HFFc6 (cell line): Measurements from ENCODE around the gene SAE1. TPM values are rescaled to one million over a fixed set of nuclear protein-coding genes. Genes with fewer than 3 reads are reported as not detected.
A peak's percentile ranks its signal among the peaks of the same experiment; 100 is the strongest.

ENCODE experiments used
- DNase-seq: peaks from one replicate; pipeline ENCODE4 v3.0.0-alpha.2; 2018
- H3K27ac Mint-ChIP-seq: 2 replicates; pipeline ENCODE4 v1.8.0; 2020; ENCODE audit warnings: mild to moderate bottlenecking, mixed read lengths
- H3K27me3 Mint-ChIP-seq: 2 replicates; pipeline ENCODE4 v1.8.0; 2021; ENCODE audit warnings: mild to moderate bottlenecking, moderate library complexity, mixed read lengths; ENCODE audit not compliant: insufficient read depth
- H3K36me3 Mint-ChIP-seq: 2 replicates; pipeline ENCODE4 v1.8.0; 2021; ENCODE audit warnings: low read depth, mixed read lengths
- H3K4me1 Mint-ChIP-seq: 2 replicates; pipeline ENCODE4 v1.8.0; 2020; ENCODE audit warnings: low read depth, mixed read lengths
- H3K4me3 Mint-ChIP-seq: 2 replicates; pipeline ENCODE4 v1.8.0; 2020; ENCODE audit warnings: mild to moderate bottlenecking, moderate library complexity, mixed read lengths
- H3K9me3 Mint-ChIP-seq: 2 replicates; pipeline ENCODE4 v1.8.0; 2020; ENCODE audit warnings: mild to moderate bottlenecking, mixed read lengths
- CTCF ChIP-seq: fragments of 200-600 bp; sonication (generic); IDR thresholded peaks from 2 replicates; pipeline ENCODE4 v1.5.0; 2021; ENCODE audit warnings: antibody characterized with exemption, mild to moderate bottlenecking
- total RNA-seq, 6 experiments: library from RNA; stranded (reverse); fragmentation: NEBNext Ultra II Directional; extraction: Animal tissue kit (Norgen Biotek cat#: 25700); gene quantifications; 2 replicates in 1 of 6; 3 replicates in 5 of 6; pipeline ENCODE4 v1.2.3, GENCODE V29; 2021

The SAE1 gene
- total RNA-seq, 6 experiments from 2014 or later = 158 to 181 (median 175) TPM

- no peaks in the 10 kb centered on the region; the same call in none of the 2 replicates for H3K27me3 Mint-ChIP-seq
- peaks cover 4% of the 10 kb centered on the region; the same call in 1 of the 2 replicates for H3K36me3 Mint-ChIP-seq
- no peak for TF ChIP-seq CTCF
- H3K4me3 Mint-ChIP-seq = no peak overlapping the region
- DNase-seq = no peak
- no peaks in the 10 kb centered on the region for H3K9me3 Mint-ChIP-seq
- peak overlapping the region; percentile 58; the same call in 1 of the 2 replicates for H3K27ac Mint-ChIP-seq
- H3K4me1 Mint-ChIP-seq = peaks cover 10% of the 10 kb centered on the region
Measured at GRCh38 chr19:47096100-47096704, 34.4 kb upstream of the SAE1 start.

GRCh38 chr19:47096721-47097120 is 33.9 kb upstream of the SAE1 start:
- Mint-ChIP-seq H3K4me3 (no peak overlapping the region), H3K36me3 (peaks cover 4% of the 10 kb centered on the region; the same call in 1 of the 2 replicates), H3K4me1 (peaks cover 10% of the 10 kb centered on the region), H3K27me3 (no peaks in the 10 kb centered on the region; the same call in none of the 2 replicates), H3K9me3 (no peaks in the 10 kb centered on the region), H3K27ac (no peak overlapping the region)
- no peak for TF ChIP-seq CTCF
- no peak for DNase-seq

DNA sequence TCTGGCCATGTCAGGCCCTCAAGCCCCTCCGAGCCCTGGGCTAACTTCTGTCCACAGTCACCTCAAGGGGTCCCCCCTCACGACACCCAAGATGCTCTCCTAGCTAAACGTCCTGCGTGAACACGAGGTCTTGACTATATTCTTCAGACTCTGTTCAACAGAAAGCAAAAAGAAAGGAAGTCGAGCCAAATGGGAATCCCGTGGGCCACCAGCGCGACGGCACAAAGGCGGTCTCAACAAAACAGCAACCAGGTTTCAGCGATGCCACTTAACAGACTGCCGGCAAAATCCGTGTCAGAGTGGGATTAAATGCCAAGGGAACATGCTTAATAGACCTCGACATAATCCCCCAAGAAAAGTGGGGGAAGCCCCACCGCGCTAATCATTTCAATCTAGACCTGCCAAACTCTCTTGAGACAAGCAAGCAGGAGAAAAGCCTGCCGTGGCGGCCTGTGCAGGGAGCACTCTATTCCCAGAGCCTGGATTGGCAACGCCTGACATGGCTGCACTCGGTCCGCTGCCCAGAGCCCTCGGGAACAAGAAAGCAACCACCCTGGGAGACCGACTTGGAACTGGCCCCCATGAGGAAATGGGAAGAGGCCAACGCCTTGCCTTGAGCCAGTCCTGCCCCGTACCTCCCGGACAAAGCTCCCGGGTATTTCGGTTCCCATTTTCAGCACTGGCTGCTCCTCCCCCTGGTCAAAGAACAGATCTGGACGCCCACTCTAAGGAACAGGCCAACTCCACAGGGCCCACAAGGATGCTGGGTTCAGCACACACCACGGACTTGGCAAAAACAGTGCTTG is 33.0 kb upstream of the SAE1 start:
- Mint-ChIP-seq H3K9me3 (no peaks in the 10 kb centered on the region), H3K27ac (no peak overlapping the region), H3K4me3 (no peak overlapping the region), H3K36me3 (peaks cover 9% of the 10 kb centered on the region; the same call in 1 of the 2 replicates), H3K4me1 (peaks cover 15% of the 10 kb centered on the region), H3K27me3 (no peaks in the 10 kb centered on the region; the same call in 1 of the 2 replicates)
- TF ChIP-seq CTCF = no peak
- DNase-seq = no peak

DNA sequence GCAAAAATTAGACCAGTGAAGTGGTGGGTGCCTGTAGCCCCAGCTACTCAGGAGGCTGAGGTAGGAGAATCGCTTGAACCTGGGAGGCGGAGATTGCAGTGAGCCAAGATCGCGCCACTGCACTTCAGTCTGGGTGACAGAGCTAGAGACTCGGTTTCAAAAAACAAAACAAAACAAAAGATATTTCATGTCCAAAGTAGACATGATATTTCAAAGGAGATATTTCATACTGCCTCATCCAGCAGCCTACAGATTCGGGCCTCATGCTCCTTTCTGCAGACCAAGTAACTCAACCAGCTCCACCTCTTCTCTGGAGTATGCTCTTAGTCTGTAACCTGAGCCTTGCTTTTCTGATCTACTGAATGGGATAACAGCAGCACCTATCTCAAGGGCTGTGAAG is 32.0 kb upstream of the SAE1 start:
- Mint-ChIP-seq H3K36me3 (peaks cover 9% of the 10 kb centered on the region; the same call in 1 of the 2 replicates), H3K9me3 (no peaks in the 10 kb centered on the region), H3K4me1 (peaks cover 22% of the 10 kb centered on the region), H3K4me3 (no peak overlapping the region), H3K27me3 (no peaks in the 10 kb centered on the region; the same call in 1 of the 2 replicates), H3K27ac (no peak overlapping the region)
- TF ChIP-seq CTCF = no peak
- DNase-seq = no peak

GRCh38 chr19:47099576-47100050 is 31.0 kb upstream of the SAE1 start:
- no peak for TF ChIP-seq CTCF
- peaks cover 22% of the 10 kb centered on the region for H3K4me1 Mint-ChIP-seq
- H3K27ac Mint-ChIP-seq = no peak overlapping the region
- DNase-seq = no peak
- H3K36me3 Mint-ChIP-seq = peaks cover 9% of the 10 kb centered on the region; the same call in 1 of the 2 replicates
- H3K27me3 Mint-ChIP-seq = no peaks in the 10 kb centered on the region
- H3K9me3 Mint-ChIP-seq = no peaks in the 10 kb centered on the region
- H3K4me3 Mint-ChIP-seq = no peak overlapping the region
